Prostate gland (tissue), 2 donors: Measurements from ENCODE around the gene ZNF512B.

ENCODE experiments used
- CTCF ChIP-seq, 4 experiments: fragments of 200-600 bp in 2 of 4; fragments of 450-650 bp in 2 of 4; sonication (generic) in 2 of 4; IDR thresholded peaks; 1 replicate in 3 of 4; 2 replicates in 1 of 4; pipeline ENCODE4 v1.5.1; 2016 to 2019; ENCODE audit warnings: antibody characterized with exemption in 4 of 4, mild to moderate bottlenecking in 2 of 4, moderate library complexity in 2 of 4
- POLR2A ChIP-seq: fragments of 450-650 bp; IDR thresholded peaks from one replicate; pipeline ENCODE4 v1.6.1; 2016; ENCODE audit warnings: antibody characterized with exemption, mild to moderate bottlenecking
- POLR2AphosphoS5 ChIP-seq: sonication (generic); formaldehyde crosslinking; IDR thresholded peaks from one replicate; pipeline ENCODE4 v1.6.1; 2017; ENCODE audit warnings: antibody characterized with exemption

- TF ChIP-seq CTCF (IDR thresholded peaks at IDR 0.05) (no peak), POLR2AphosphoS5 (no peak), POLR2A (no peak)
These were observed 26.0 kb downstream of the ZNF512B start for GRCh38 chr20:63943808-63944077.
